NT2/D1 (cell line): ENCODE results near the gene MAP6.

Experiments used
- SUZ12 ChIP-seq: IDR thresholded peaks from 2 replicates; pipeline ENCODE4 v1.6.1; 2011; ENCODE audit not compliant: insufficient read length, insufficient read depth; ENCODE audit errors: extremely low read depth
- YY1 ChIP-seq: IDR thresholded peaks from 2 replicates; pipeline ENCODE4 v1.6.1; 2011; ENCODE audit not compliant: insufficient read length, insufficient read depth
- ZNF274 ChIP-seq: IDR thresholded peaks from 2 replicates; pipeline ENCODE4 v1.6.1; 2011; ENCODE audit warnings: mild to moderate bottlenecking, low read depth, low read length

DNA sequence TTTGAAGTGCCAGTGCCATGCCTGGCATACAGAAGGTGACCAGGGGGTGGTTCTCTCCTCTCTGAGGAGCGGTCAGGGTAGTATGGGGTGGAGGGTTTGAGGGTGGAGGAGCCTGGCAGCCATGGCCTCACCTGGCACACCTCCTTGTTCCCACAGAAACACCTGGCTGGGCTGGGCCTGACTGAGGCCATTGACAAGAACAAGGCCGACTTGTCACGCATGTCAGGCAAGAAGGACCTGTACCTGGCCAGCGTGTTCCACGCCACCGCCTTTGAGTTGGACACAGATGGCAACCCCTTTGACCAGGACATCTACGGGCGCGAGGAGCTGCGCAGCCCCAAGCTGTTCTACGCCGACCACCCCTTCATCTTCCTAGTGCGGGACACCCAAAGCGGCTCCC, 97.2 kb downstream of the MAP6 start:
- TF ChIP-seq ZNF274 (no peak), YY1 (no peak), SUZ12 (no peak)
